Cardiac fibroblast (primary cell): ENCODE measurements around the gene OSBPL5.
A peak's percentile ranks its signal among the peaks of the same experiment; 100 is the strongest.

Source experiments
- DNase-seq, 2 donors: peaks; one replicate each; pipeline versions ENCODE4 v3.0.0 to v3.0.0-alpha.2; 2010; ENCODE audit warnings: low read depth in 2 of 2
- H3K4me3 ChIP-seq, 2 donors: replicated peaks in 1 of 2; 1 replicate in 1 of 2; 2 replicates in 1 of 2; pipeline ENCODE4 v1.5.1; 2011; ENCODE audit warnings: low read depth in 2 of 2, low read length in 2 of 2, mild to moderate bottlenecking in 2 of 2, moderate library complexity in 1 of 2
- TF ChIP-seq, protein P1 (sequence below): IDR thresholded peaks from one replicate; pipeline ENCODE4 v1.5.1; 2011; ENCODE audit warnings: low read depth, mild to moderate bottlenecking, low read length, inconsistent platforms

Gene OSBPL5

DNA sequence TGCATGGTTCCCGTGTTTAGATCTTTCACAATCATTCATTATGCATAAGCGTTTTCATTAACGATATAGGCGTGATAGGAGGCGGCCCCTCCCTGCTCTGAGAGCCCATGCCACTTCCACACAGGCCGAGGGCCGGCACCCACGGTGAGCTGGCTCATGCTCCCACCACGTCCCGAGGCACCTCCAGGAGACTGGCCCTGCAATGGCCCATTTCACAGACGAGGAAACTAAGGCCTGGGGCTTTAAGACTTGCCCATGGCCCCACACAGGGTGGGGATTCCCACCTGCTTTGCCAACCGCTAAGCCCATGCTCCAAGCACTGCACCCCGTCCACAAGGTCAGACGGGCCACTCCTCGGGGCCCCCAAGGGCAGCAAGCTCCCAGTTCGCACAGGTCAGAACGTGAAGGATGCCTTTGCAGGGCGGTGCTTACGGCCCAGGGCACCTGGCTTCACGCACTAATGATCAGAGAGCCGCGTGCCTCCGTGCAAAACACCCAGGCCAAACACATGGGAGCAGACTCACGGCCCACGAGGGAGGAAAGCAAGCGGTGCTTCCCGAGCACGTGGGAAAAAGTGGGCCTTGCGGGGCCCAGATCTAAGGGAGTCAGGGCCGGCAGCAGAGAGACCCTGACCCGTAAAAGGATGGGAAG, 8.3 kb downstream of the OSBPL5 start:
- no peak for DNase-seq
- TF ChIP-seq, protein P1, sequence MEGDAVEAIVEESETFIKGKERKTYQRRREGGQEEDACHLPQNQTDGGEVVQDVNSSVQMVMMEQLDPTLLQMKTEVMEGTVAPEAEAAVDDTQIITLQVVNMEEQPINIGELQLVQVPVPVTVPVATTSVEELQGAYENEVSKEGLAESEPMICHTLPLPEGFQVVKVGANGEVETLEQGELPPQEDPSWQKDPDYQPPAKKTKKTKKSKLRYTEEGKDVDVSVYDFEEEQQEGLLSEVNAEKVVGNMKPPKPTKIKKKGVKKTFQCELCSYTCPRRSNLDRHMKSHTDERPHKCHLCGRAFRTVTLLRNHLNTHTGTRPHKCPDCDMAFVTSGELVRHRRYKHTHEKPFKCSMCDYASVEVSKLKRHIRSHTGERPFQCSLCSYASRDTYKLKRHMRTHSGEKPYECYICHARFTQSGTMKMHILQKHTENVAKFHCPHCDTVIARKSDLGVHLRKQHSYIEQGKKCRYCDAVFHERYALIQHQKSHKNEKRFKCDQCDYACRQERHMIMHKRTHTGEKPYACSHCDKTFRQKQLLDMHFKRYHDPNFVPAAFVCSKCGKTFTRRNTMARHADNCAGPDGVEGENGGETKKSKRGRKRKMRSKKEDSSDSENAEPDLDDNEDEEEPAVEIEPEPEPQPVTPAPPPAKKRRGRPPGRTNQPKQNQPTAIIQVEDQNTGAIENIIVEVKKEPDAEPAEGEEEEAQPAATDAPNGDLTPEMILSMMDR: no peak

DNA sequence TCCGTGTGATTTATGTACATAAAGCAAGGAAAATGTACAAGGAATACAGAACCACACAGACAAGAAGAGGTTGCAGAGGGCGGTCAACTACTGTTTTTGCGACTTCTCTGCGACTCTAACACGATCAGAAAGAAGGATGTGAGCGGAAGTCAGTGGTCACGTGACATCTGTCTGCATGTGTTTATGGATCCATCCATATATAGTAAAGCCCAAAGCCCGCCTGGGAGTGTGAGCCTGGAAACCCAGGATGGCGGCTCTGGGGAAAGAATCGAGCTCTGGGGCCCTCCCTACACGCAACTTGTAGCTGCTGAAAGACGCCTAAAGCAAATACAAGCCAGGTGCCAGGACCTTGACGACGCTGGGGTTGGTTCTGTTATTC, 8.8 kb downstream of the OSBPL5 start:
- no peak overlapping the region for H3K4me3 ChIP-seq
- DNase-seq: peak in 1 of 2 donors; percentile 46
- TF ChIP-seq, protein P1: no peak

More for the DNA sequence above, 8.3 kb downstream of the OSBPL5 start:
- no peak overlapping the region for H3K4me3 ChIP-seq

DNA sequence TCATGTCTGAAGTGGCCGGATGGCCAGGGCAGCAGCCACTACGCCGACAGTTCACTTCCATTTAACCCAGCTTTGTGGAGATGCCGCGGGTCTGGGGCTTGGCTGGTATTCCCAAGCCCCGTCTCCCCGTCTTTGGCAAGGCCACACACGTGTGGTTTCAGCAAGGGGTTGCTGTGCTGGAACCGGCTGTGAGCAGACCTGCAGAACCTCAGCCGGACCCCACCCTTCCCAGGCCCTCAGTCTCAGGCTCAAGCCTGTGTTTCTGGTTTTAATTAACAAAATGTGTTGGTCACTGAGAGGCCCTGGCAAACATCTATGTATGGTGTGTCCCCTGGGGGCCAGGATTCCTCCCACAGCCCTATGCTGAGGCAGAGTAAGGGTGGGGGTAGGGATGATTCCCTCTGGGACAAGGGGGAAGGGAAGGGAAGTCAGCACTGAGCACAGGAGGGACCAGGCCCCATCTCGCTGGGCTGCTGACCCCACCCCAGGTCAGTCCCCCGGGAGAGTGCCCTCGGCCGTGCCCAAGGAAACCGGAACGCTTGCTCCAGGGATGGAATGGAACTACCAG, 9.3 kb downstream of the OSBPL5 start:
- DNase-seq: peak; percentile 48 to 61
- TF ChIP-seq, protein P1: no peak
- H3K4me3 ChIP-seq: no peak overlapping the region

DNA sequence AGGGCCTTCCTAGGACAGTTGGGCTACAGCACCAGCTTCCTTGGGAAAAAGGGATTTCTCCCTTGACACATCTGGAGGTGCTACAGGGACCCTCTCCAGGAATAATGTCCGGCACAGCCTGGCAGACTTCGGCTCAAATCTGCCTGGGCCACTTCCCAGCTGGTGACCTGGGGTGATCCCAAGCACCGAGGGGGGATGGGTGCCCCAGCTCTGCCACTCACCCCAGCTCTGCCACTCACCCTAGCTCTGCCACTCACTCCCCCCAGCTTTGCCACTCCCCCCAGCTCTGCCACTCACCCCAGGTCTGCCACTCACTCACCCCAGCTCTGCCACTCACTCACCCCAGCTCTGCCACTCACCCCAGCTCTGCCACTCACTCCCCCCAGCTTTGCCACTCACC, 9.9 kb downstream of the OSBPL5 start:
- no peak overlapping the region for H3K4me3 ChIP-seq
- no peak for DNase-seq
- TF ChIP-seq, protein P1: no peak

DNA sequence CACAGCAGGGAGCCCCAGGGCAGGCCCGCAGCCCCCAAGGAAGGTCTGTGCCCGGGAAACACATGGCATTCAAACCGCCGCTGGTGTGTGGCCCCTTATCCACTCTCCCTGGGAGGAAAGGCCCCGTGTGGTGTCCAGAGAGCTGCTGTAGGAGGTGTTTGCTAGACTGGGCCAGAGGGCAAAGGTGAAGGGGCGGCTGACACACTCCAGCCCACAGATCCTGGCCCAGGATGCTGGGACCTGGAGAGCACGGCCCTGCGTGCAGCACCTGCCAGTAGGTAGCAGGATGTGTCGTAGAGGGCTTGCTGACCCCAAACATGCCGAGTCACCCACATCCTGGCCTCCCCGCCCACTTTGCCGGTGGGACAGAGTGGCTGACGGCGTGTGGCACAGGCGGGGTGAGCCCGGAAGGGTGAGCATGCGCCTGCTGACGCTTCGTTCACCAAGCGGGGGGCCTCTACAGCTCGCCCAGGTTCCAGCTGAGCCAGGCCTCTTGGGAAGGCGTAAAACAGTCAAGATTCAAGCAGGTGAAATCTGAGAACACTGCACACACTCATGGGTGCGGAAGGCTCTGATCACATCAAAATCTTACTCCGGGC, 11.0 kb downstream of the OSBPL5 start:
- TF ChIP-seq, protein P1: no peak
- H3K4me3 ChIP-seq: no peak overlapping the region
- no peak for DNase-seq

DNA sequence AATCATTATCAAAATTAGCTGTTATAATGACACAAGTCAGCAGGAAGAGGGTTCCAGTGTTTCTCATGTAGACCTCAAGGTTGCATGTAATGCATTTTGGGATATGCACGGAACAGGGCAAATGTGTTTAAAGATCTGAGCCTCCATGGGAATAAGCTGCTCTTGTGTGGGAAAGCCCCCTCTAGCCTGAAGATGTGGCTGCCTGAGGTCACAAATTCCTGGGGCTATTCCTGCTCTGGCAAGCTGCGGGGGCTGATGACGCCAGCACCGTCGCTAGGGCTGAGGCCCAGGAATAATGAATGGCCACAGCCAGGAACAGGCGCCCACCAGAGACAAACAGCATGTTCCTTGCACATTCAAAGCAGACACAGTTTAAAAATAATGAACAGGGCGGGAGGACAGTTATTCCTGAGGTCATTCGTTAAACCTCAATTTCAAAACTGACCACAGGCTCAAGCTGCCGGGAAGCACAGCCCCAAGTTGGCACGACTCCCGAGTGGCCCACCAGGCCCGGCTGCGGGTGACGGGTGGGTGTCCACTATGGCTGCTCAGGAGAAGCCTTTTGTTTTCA, 11.7 kb downstream of the OSBPL5 start:
- DNase-seq: peak; percentile 80 to 87
- H3K4me3 ChIP-seq: no peak overlapping the region
- TF ChIP-seq, protein P1: no peak
